Astrocyte (in vitro differentiated cells and primary cell): ENCODE data around the gene GPX8. TPM values are rescaled to one million over a fixed set of nuclear protein-coding genes. Genes with fewer than 3 reads are reported as not detected.

Source experiments
- DNase-seq: peaks from one replicate; pipeline ENCODE4 v3.0.0-alpha.2; 2010; ENCODE audit warnings: low read depth
- FAIRE-seq: peaks from 2 replicates; lab custom pipeline; 2011; peaks lifted over from hg19 to GRCh38; lab: Jason Lieb, UNC
- H2AFZ ChIP-seq: 2 replicates; pipeline ENCODE4 v1.6.0; 2012; ENCODE audit warnings: low read depth, low read length, inconsistent platforms
- H3K27ac ChIP-seq: 2 replicates; pipeline ENCODE4 v1.5.1; 2011; ENCODE audit warnings: low read depth, low read length, inconsistent platforms
- H3K27me3 ChIP-seq: 2 replicates; pipeline ENCODE4 v1.6.0; 2011; ENCODE audit warnings: low read length, inconsistent platforms; ENCODE audit not compliant: insufficient read depth
- H3K36me3 ChIP-seq: 2 replicates; pipeline ENCODE4 v1.5.1; 2011; ENCODE audit warnings: low read length, inconsistent platforms; ENCODE audit not compliant: insufficient read depth
- H3K4me1 ChIP-seq: 2 replicates; pipeline ENCODE4 v1.5.1; 2011; ENCODE audit warnings: low read length, inconsistent platforms; ENCODE audit not compliant: insufficient read depth
- H3K4me2 ChIP-seq: 2 replicates; pipeline ENCODE4 v1.6.0; 2012; ENCODE audit warnings: low read length, inconsistent platforms
- H3K4me3 ChIP-seq: 2 replicates; pipeline ENCODE4 v1.5.1; 2011; ENCODE audit warnings: low read depth, mild to moderate bottlenecking, low read length, inconsistent platforms; ENCODE audit not compliant: insufficient read depth
- H3K79me2 ChIP-seq: 2 replicates; pipeline ENCODE4 v1.6.0; 2012; ENCODE audit warnings: mild to moderate bottlenecking, low read length, inconsistent platforms; ENCODE audit not compliant: insufficient read depth
- H3K9ac ChIP-seq: 2 replicates; pipeline ENCODE4 v1.6.0; 2012; ENCODE audit warnings: mild to moderate bottlenecking, low read length, inconsistent platforms
- H3K9me3 ChIP-seq: 2 replicates; pipeline ENCODE4 v1.5.1; 2012; ENCODE audit warnings: low read depth, mild to moderate bottlenecking, low read length, inconsistent platforms; ENCODE audit not compliant: insufficient read depth
- H4K20me1 ChIP-seq: 2 replicates; pipeline ENCODE4 v1.6.0; 2012; ENCODE audit warnings: low read length, inconsistent platforms; ENCODE audit not compliant: insufficient read depth
- H3K27ac Mint-ChIP-seq: one replicate; pipeline ENCODE4 v1.8.0; 2021; ENCODE audit warnings: mild to moderate bottlenecking, mixed read lengths; ENCODE audit not compliant: unreplicated experiment
- H3K27me3 Mint-ChIP-seq: one replicate; pipeline ENCODE4 v1.8.0; 2021; ENCODE audit warnings: low read depth, mixed read lengths; ENCODE audit not compliant: unreplicated experiment
- H3K36me3 Mint-ChIP-seq: one replicate; pipeline ENCODE4 v1.8.0; 2021; ENCODE audit warnings: low read depth, mixed read lengths; ENCODE audit not compliant: unreplicated experiment
- H3K4me1 Mint-ChIP-seq: one replicate; pipeline ENCODE4 v1.8.0; 2021; ENCODE audit warnings: low read depth, mixed read lengths; ENCODE audit not compliant: unreplicated experiment
- H3K4me3 Mint-ChIP-seq: one replicate; pipeline ENCODE4 v1.8.0; 2021; ENCODE audit warnings: mild to moderate bottlenecking, moderate library complexity, mixed read lengths; ENCODE audit not compliant: unreplicated experiment
- H3K9me3 Mint-ChIP-seq: one replicate; pipeline ENCODE4 v1.8.0; 2021; ENCODE audit warnings: mild to moderate bottlenecking, mixed read lengths; ENCODE audit not compliant: unreplicated experiment
- CTCF ChIP-seq: IDR thresholded peaks from 2 replicates; pipeline ENCODE4 v1.5.1; 2011; ENCODE audit warnings: low read depth, mild to moderate bottlenecking, inconsistent platforms, low read length, moderate library complexity; ENCODE audit not compliant: insufficient read depth
- EZH2 ChIP-seq: IDR thresholded peaks from 2 replicates; pipeline ENCODE4 v1.6.1; 2012; ENCODE audit warnings: mild to moderate bottlenecking, low read length, inconsistent platforms; ENCODE audit not compliant: insufficient read depth
- total RNA-seq: library from RNA; stranded (reverse); gene quantifications from 2 replicates; pipeline ENCODE4 v1.2.1, GENCODE V29; 2021

The GPX8 gene
- total RNA-seq, 1 donor from 2014 or later, result 144 TPM

- Histone ChIP-seq H3K79me2 (no peaks in the 10 kb centered on the region), H3K9ac (no peak overlapping the region), H4K20me1 (peaks cover under 1% of the 10 kb centered on the region), H2AFZ (no peak overlapping the region), H3K4me1 (peaks cover 19% of the 10 kb centered on the region), H3K27ac (no peak overlapping the region), H3K4me2 (no peak overlapping the region), H3K27me3 (peaks cover 31% of the 10 kb centered on the region), H3K9me3 (no peaks in the 10 kb centered on the region), H3K4me3 (no peak overlapping the region), H3K36me3 (no peaks in the 10 kb centered on the region)
- Mint-ChIP-seq H3K4me1 (peaks cover 6% of the 10 kb centered on the region), H3K27me3 (peaks cover 26% of the 10 kb centered on the region), H3K4me3 (no peak overlapping the region), H3K36me3 (no peaks in the 10 kb centered on the region), H3K9me3 (no peaks in the 10 kb centered on the region), H3K27ac (no peak overlapping the region)
- FAIRE-seq (no peak), DNase-seq (no peak)
- TF ChIP-seq EZH2, result no peak
These were observed 11.5 kb downstream of the GPX8 start for GRCh38 chr5:55171471-55171870.

- DNase-seq, result peak; percentile 56
- peaks cover 6% of the 10 kb centered on the region for H3K4me1 Mint-ChIP-seq
- H2AFZ ChIP-seq, result peak overlapping the region; percentile 63
These were observed 12.3 kb downstream of the GPX8 start for GRCh38 chr5:55172051-55172899.

More at GRCh38 chr5:55172051-55172899, 12.3 kb downstream of the GPX8 start:
- Mint-ChIP-seq H3K36me3 (no peaks in the 10 kb centered on the region), H3K27ac (peak overlapping the region; percentile 50), H3K4me3 (peak overlapping the region; percentile 85), H3K27me3 (peaks cover 28% of the 10 kb centered on the region), H3K9me3 (no peaks in the 10 kb centered on the region)
- Histone ChIP-seq H3K27ac (no peak overlapping the region), H3K9ac (peak overlapping the region; percentile 44), H3K27me3 (peaks cover 39% of the 10 kb centered on the region), H3K4me3 (peak overlapping the region; percentile 63), H3K9me3 (no peaks in the 10 kb centered on the region), H3K79me2 (no peaks in the 10 kb centered on the region), H3K4me2 (peak overlapping the region; percentile 94), H4K20me1 (no peaks in the 10 kb centered on the region), H3K4me1 (peaks cover 20% of the 10 kb centered on the region), H3K36me3 (no peaks in the 10 kb centered on the region)
- TF ChIP-seq CTCF (peak; percentile 88), EZH2 (no peak)
- FAIRE-seq, result peak; percentile 29
